22Rv1 (cell line): ENCODE measurements around the gene NCK2.

Experiments
- ZFX ChIP-seq: fragments of 450-650 bp; IDR thresholded peaks from 2 replicates; pipeline ENCODE4 v1.6.1; 2017; ENCODE audit warnings: antibody characterized with exemption, borderline replicate concordance
- TF ChIP-seq, protein P1 (sequence below): fragments of 450-650 bp; IDR thresholded peaks from 2 replicates; pipeline ENCODE4 v1.5.1; 2017; ENCODE audit warnings: mild to moderate bottlenecking

DNA sequence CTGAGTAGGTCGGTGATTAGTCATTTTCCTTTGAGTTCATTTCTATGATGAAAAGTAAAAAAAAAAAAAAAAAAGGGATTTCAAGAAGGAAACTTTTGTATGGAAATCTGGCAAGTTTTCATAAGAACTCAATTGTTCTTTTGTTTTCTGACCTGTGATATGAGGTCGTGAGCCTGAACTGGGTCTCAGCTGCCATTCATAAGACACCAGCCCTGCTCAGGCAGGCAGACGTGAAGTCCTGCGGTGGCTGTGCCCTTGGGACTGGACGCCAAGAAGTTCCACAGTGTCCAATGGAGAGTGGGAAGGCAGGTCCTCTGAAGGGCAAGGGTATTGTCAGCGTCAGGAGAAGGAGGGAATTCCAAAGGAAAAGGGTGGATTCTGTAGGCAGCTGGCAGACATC lies 183.9 kb downstream of the NCK2 start:
- TF ChIP-seq, protein P1, sequence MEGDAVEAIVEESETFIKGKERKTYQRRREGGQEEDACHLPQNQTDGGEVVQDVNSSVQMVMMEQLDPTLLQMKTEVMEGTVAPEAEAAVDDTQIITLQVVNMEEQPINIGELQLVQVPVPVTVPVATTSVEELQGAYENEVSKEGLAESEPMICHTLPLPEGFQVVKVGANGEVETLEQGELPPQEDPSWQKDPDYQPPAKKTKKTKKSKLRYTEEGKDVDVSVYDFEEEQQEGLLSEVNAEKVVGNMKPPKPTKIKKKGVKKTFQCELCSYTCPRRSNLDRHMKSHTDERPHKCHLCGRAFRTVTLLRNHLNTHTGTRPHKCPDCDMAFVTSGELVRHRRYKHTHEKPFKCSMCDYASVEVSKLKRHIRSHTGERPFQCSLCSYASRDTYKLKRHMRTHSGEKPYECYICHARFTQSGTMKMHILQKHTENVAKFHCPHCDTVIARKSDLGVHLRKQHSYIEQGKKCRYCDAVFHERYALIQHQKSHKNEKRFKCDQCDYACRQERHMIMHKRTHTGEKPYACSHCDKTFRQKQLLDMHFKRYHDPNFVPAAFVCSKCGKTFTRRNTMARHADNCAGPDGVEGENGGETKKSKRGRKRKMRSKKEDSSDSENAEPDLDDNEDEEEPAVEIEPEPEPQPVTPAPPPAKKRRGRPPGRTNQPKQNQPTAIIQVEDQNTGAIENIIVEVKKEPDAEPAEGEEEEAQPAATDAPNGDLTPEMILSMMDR: no peak
- no peak for TF ChIP-seq ZFX
